Measurements from ENCODE around the gene KCND3.

The KCND3 gene

DNA sequence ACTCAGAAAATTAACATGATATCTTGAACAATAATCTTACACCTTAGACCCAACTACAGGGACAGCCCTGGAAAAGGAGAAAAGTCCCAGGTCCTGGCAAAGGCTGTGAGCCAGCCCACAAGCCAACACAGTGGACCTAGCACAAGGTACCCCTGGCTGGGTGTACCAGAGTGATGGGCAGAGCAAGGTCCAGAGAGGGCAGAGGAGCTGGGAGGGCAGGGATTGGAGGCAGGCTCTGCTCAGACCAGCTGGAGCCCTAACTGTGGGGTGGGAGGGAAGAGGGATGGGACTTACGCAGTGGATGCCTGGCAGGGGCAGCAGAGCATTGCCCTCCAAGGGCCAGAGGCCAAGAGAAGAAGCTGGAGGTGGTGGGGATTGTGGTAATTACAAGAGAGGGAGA lies 101.6 kb downstream of the KCND3 start:
- no peaks in the 10 kb centered on the region for H3K36me3 ChIP-seq (ENCODE audit: insufficient read depth, low read length)
- no peaks in the 10 kb centered on the region for H3K4me1 ChIP-seq (ENCODE audit: insufficient read depth, low read length, severe bottlenecking)
- H4K20me1 ChIP-seq (ENCODE audit: insufficient read depth, low read length): no peaks in the 10 kb centered on the region
- H3K79me2 ChIP-seq (ENCODE audit: insufficient read depth, low read length): no peaks in the 10 kb centered on the region
- no peak overlapping the region for H3K27ac ChIP-seq (ENCODE audit: low read depth, low read length, poor library complexity, severe bottlenecking)
- H3K9me2 ChIP-seq (ENCODE audit: low read depth, low read length): no peaks in the 10 kb centered on the region
- H3K9me3 ChIP-seq (ENCODE audit: low read length): no peaks in the 10 kb centered on the region
- no peak overlapping the region for H3K4me2 ChIP-seq (ENCODE audit: low read length)
- no peak overlapping the region for H2AFZ ChIP-seq (ENCODE audit: low read length)
- no peak overlapping the region for H3K9ac ChIP-seq (ENCODE audit: low read length)
- H3K4me3 ChIP-seq (ENCODE audit: low read depth, low read length, poor library complexity, severe bottlenecking): no peak overlapping the region
- TF ChIP-seq CTCF (IDR thresholded peaks at IDR 0.05; ENCODE audit: low read length): no peak
- TF ChIP-seq EZH2 (IDR thresholded peaks at IDR 0.05; ENCODE audit: borderline replicate concordance, low read length): no peak
- no peaks in the 10 kb centered on the region for H3F3A ChIP-seq (ENCODE audit: insufficient read depth, low read length)
- no peaks in the 10 kb centered on the region for H3K27me3 ChIP-seq (ENCODE audit: insufficient read depth, low read length)

GRCh38 chr1:111887385-111887784 lies 102.1 kb downstream of the KCND3 start:
- Histone ChIP-seq H4K20me1 (ENCODE audit: insufficient read depth, low read length) (no peaks in the 10 kb centered on the region), H3F3A (ENCODE audit: insufficient read depth, low read length) (no peaks in the 10 kb centered on the region), H3K9me3 (ENCODE audit: low read length) (no peaks in the 10 kb centered on the region), H3K9ac (ENCODE audit: low read length) (no peak overlapping the region), H2AFZ (ENCODE audit: low read length) (no peak overlapping the region), H3K79me2 (ENCODE audit: insufficient read depth, low read length) (no peaks in the 10 kb centered on the region), H3K4me1 (ENCODE audit: insufficient read depth, low read length, severe bottlenecking) (no peaks in the 10 kb centered on the region), H3K36me3 (ENCODE audit: insufficient read depth, low read length) (no peaks in the 10 kb centered on the region), H3K27ac (ENCODE audit: low read depth, low read length, poor library complexity, severe bottlenecking) (no peak overlapping the region), H3K4me2 (ENCODE audit: low read length) (no peak overlapping the region), H3K4me3 (ENCODE audit: low read depth, low read length, poor library complexity, severe bottlenecking) (no peak overlapping the region), H3K27me3 (ENCODE audit: insufficient read depth, low read length) (no peaks in the 10 kb centered on the region), H3K9me2 (ENCODE audit: low read depth, low read length) (no peaks in the 10 kb centered on the region)
- TF ChIP-seq CTCF (IDR thresholded peaks at IDR 0.05; ENCODE audit: low read length): no peak
- no peak for TF ChIP-seq EZH2 (IDR thresholded peaks at IDR 0.05; ENCODE audit: borderline replicate concordance, low read length)

- TF ChIP-seq CTCF (IDR thresholded peaks at IDR 0.05; ENCODE audit: low read length): no peak
- H3F3A ChIP-seq (ENCODE audit: insufficient read depth, low read length): no peaks in the 10 kb centered on the region
- no peak overlapping the region for H3K27ac ChIP-seq (ENCODE audit: low read depth, low read length, poor library complexity, severe bottlenecking)
- H3K4me2 ChIP-seq (ENCODE audit: low read length): no peak overlapping the region
- no peaks in the 10 kb centered on the region for H4K20me1 ChIP-seq (ENCODE audit: insufficient read depth, low read length)
- no peaks in the 10 kb centered on the region for H3K9me3 ChIP-seq (ENCODE audit: low read length)
- no peaks in the 10 kb centered on the region for H3K36me3 ChIP-seq (ENCODE audit: insufficient read depth, low read length)
- no peak overlapping the region for H2AFZ ChIP-seq (ENCODE audit: low read length)
- no peak overlapping the region for H3K9ac ChIP-seq (ENCODE audit: low read length)
- H3K4me1 ChIP-seq (ENCODE audit: insufficient read depth, low read length, severe bottlenecking): no peaks in the 10 kb centered on the region
- H3K9me2 ChIP-seq (ENCODE audit: low read depth, low read length): no peaks in the 10 kb centered on the region
- H3K27me3 ChIP-seq (ENCODE audit: insufficient read depth, low read length): no peaks in the 10 kb centered on the region
- H3K79me2 ChIP-seq (ENCODE audit: insufficient read depth, low read length): no peaks in the 10 kb centered on the region
- H3K4me3 ChIP-seq (ENCODE audit: low read depth, low read length, poor library complexity, severe bottlenecking): no peak overlapping the region
Measured at GRCh38 chr1:111886741-111887140, 102.7 kb downstream of the KCND3 start.
